Measurements from ENCODE around the gene P2RY6.
"Not testable (repeated sequence)": the region's sequence is repeated elsewhere in the genome, so short reads cannot be mapped to it uniquely, and the experiment has no call there.

The P2RY6 gene

DNA sequence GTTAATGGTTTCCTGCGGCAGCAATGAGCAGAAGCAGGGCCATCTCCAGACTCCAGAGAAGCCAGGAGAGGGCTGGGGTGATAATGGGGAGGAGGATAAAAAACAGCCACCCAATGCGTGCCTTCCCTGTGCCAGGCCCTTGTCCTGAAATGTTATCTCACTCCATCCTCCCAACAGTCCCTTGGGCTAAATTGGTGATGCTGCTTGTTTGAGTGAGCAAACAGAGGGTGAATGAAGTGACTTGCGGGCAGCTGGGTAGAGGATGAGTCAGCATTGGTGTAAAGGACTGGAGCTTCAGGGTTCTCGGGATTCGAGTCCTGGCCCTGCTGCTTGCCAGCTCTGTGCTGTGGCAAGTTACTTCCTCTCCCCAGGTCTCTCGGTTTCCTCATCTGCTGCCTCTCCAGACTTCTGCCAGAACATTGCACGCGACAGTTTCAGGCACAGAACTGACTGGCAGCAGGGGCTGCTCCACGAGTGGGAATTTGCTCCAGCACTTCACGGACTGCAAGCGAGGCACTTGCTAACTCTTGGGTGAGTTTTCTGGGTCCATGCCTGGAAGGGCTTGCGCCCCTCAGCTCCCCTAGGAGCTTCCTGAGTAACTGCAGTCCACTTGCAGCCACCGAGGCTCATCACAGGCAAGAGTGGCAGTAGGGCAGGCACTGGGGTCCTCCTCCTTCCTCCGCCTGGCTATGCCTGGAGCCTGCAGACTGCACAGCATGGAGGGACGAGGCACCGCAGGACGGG is at the start of gene P2RY6:
TSS of gene P2RY6 (plus strand) at position 403 of the 744 bp plus-strand sequence. CDS start 24,181 bp downstream, outside the sequence.
- peak in 20 of 42 donors; percentile 11 to 60 (median 36) for DNase-seq
- intact Hi-C loops (cut with DNase I), result no loop called here

DNA sequence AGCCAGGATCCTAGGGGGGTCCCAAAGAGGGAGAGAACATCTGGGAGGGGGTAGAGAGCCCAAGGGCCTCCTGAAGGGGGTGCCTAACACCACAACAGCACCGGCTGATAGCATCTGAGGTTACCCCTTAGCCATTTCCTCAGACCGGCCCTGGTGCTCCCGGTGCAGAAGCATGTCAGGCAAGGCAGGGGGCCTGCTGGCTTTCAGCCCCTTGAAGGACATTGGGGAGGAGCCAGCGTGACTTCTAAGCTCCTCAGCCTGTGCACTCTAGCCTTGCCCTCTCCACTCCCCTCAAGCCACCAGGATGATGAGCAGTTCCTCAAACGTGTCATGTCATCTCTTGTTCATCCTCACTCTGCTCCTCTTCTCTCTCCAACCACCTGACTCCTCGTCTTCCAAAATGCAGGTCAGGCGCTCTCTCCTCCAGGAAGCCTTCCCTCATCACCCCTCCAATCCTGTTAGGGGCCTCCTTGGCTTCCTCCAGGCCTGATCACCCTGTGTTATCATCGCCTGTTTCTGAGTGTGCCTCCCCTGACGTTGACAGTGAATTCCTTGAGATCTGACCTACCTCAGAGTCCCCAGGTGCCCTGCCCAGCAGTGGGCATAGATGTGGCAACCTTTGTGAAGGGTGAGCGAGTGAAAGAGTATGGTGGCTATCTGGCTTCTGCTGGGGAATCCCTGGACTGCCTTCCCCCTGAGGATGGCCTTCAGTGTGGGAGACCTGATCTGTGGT is 48.0 kb upstream of the P2RY6 start:
- intact Hi-C loops (cut with DNase I), result no loop called here
- no peak for DNase-seq

DNA sequence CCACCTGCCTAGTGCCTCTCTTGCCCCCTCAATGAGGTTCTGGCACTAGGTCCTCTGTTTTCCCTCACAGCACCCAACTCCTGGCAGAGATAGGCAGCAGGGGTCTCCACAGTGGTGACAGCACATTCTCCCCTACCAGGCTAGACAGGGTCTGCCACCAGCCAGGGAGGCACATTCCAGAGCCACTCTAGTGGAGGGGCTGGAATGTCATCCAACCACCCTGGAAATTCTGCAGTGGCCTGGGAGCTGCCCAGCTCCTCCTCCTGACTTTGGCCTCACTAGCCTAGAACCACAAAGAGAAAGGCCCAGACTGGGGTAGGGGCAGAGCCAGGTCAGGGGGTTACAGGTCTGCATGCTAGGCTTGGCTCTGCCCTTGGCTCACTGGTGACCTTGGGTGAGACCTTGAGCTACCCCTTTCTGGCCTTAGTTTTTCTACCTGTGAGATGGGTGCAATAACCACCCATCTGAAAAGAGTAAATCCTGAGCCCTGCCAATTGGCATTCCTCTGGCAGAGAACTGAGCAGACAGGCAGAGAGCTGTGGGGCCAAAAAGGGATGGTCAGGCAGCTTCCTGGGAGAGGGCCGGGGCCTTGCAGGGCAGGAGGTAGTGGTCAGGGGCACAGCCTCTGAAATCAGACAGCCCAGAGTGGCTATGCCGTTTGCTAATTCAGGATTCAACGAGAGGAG is 47.0 kb upstream of the P2RY6 start:
- no peak for DNase-seq

GRCh38 chr11:73225851-73226250 is 46.3 kb upstream of the P2RY6 start:
- DNase-seq, result no peak
- intact Hi-C loops (cut with DNase I), result no loop called here

More for the DNA sequence above, 47.0 kb upstream of the P2RY6 start:
- intact Hi-C loops (cut with DNase I), result no loop called here

DNA sequence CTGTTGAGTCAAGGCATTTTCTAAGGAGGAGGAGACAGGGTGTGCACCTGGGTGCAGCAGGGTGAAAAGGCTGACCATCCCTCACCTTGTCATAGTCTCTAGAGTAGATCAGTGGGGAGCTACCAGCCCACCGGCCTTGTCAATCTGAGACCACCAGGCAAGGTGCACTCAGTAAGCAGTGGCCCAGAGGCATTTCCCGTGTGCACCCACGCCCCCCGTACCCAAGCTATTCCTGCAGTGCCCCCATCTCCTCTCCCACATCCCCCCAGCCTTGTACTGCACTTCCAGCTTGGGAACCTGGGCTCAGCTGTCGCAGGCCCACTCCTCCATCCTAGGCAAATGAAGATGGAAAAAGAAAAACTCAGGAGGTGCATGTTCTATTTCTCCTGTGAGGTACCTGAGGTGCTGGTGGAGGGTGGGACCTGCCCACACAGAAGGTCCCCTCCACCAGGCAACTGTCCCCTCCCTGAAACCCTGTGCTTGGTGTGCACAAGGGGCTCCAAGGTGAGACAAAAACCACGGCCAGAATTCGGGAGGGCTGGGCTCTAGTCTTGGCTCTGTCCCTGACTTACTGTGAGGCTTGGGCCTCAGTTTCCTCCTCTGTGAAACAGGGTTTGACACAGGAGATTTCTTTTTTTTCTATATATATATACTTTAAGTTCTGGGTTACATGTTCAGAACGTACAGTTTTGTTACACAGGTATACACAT is 45.7 kb upstream of the P2RY6 start:
- intact Hi-C loops (cut with DNase I), result no loop called here
- peak in 1 of 42 donors; percentile 15 for DNase-seq

- peak in 3 of 42 donors; percentile 5 to 10 (median 9) for DNase-seq
- intact Hi-C loops (cut with DNase I), result no loop called here
Observed at GRCh38 chr11:73227571-73228211, 44.4 kb upstream of the P2RY6 start.

- intact Hi-C loops (cut with DNase I), result no loop called here
- peak in 1 of 42 donors; percentile 15 for DNase-seq
Observed at GRCh38 chr11:73228268-73229134, 43.6 kb upstream of the P2RY6 start.

DNA sequence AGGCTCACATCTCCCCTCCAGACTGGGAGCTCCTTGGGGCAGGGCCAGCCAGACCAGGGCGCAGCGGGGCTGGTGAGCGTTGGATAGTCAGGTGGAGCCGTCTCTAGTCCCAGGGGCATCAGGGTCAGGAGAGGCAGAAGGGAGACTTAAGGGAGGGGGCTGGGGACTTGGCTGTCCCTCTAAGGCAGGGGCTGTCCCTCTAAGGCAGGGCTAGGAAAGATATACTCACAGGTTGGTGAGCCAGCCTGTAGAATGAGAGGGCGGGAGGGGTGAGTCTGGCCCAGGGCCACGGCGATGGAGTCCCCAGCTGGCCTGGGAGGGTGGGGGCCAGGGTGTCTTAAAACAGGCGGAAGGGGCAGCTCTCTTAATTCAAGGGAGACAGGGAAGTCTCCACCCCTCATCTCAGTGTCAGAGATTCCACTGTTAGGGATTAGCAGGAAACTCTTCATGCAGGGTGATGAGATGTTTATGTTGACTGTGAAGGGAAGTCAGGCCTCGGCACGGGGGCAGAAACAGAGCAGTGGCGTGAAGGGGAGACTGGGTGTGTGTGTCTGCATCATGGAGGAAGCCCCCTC is 42.7 kb upstream of the P2RY6 start:
- DNase-seq, result peak in 5 of 42 donors; percentile 1 to 13 (median 3)
- intact Hi-C loops (cut with DNase I), result no loop called here

DNA sequence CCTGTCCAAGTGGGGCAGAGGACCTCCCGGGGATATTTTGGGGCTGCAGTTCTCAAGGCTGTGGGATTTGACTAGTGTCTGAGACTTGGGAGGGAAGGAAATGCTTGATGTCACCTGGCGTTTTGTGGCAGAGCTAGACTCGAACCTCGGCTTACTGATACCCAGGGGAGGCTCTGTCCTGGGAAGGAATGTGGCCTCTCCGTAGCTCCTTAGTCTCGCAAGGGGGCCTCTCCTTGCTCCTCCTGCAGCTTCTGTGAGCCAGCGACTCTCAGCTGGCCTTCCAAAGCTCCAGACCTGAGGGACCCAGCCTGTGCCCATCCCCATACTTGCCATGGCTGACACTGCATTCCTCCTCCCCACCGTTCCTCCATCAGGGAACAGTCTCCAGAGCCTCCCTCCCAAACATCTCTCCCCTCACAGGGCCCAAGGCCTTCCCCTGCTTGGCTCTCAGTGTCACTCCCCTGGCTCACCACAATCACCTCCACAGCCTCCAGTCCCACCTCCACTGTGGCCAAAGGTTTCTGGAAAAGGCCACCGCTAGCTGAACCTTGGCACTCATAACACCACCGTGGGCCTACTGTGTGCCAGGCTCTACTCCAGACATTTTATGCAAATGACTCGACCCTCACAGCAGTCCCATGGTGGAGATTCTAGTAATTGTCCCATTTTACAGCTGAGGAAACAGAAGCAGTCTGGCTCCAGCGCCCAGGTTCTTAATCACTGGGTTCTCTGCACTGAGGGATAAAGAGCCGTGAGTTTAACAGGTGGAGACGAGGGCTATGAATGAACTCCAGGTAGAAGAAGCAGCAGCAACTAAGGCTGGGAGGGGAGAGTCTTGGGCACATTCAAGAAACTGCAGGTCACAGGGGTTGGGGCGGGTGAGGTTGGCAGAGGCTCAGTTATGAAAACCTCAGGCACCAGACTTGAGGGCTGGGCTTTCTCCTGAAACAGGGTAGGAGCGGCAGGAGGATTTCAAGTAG is 42.0 kb upstream of the P2RY6 start:
- intact Hi-C loops (cut with DNase I), result no loop called here
- DNase-seq, result peak in 6 of 42 donors; percentile 3 to 22 (median 10)

DNA sequence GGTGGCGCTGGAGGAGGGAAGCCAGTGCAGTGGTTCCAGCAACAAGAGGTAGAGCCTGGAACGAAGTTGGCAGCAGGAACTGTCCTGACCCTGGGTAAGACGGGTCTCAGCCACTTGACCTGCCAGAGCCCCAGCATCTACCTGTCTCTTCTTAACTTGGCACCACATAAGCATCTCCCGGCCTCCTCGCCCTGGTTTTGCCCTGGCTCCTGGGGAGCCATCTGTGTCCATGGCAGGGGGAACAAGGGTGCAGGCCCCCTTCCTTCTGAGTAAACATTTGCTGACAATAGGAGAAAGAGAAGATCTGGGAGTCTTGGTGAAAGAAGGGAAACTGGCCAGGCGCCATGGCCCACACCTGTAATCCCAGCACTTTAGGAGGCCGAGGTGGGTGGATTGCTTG is 41.2 kb upstream of the P2RY6 start:
- intact Hi-C loops (cut with DNase I), result no loop called here
- DNase-seq, result peak in 6 of 42 donors; percentile 4 to 31 (median 10)

GRCh38 chr11:73232487-73232886 is 39.7 kb upstream of the P2RY6 start:
- intact Hi-C loops (cut with DNase I), result not testable (repeated sequence)

DNA sequence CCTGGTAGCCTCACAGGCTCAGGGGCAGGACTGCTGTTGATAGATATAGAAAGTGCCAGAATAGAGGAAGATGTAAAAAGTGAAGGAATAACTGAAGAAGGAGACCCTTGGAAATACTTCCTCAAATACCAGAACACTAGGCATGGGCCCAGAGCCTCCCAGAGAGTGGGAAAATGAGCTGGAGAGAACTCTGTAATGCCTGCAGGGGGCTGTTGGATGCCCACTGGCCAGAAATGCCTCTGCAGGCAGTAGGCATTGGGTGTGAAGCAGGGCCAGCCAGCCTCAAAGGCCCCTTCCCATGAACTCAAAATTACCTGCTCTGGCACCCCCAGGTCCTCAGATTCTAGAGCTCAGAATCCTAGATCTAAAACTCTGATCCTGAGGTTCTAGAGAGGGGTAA is 38.9 kb upstream of the P2RY6 start:
- intact Hi-C loops (cut with DNase I), result no loop called here
- DNase-seq, result peak in 2 of 42 donors; percentile 8 to 23

More at GRCh38 chr11:73232487-73232886, 39.7 kb upstream of the P2RY6 start:
- DNase-seq, result peak in 1 of 42 donors; percentile 7

GRCh38 chr11:73233692-73234470 is 38.3 kb upstream of the P2RY6 start:
- DNase-seq, result peak in 1 of 42 donors; percentile 19
- intact Hi-C loops (cut with DNase I), result no loop called here

DNA sequence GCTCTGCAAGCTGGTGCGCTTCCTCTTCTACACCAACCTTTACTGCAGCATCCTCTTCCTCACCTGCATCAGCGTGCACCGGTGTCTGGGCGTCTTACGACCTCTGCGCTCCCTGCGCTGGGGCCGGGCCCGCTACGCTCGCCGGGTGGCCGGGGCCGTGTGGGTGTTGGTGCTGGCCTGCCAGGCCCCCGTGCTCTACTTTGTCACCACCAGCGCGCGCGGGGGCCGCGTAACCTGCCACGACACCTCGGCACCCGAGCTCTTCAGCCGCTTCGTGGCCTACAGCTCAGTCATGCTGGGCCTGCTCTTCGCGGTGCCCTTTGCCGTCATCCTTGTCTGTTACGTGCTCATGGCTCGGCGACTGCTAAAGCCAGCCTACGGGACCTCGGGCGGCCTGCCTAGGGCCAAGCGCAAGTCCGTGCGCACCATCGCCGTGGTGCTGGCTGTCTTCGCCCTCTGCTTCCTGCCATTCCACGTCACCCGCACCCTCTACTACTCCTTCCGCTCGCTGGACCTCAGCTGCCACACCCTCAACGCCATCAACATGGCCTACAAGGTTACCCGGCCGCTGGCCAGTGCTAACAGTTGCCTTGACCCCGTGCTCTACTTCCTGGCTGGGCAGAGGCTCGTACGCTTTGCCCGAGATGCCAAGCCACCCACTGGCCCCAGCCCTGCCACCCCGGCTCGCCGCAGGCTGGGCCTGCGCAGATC is 37.5 kb upstream of the P2RY6 start:
- no peak for DNase-seq
- intact Hi-C loops (cut with DNase I), result no loop called here

Data from head of caudate nucleus (tissue), 42 donors.